ENCODE measurements around the gene HEMK1.

Gene HEMK1

DNA sequence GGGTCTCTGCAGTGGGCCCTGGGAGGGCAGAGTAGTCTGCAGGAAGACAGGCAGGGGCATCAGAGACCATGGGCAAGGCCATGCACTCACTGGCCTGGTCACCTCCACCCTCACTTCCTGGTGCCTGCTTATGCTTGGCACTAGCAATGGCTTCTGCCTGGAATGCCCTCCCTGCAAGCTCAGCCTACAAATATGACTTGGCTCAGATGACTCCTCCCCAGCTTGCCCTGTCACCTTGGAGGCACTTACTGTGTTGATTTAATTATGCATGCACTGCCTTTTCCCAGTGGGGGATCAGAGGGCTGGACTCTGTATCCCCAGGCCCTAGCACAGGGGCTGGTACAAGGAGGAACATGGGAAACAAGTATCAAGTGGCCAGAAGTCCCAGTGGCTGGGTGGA, 9.6 kb upstream of the HEMK1 start:
- H3K4me3 ChIP-seq (ENCODE audit: low read depth, low read length) = no peak overlapping the region

DNA sequence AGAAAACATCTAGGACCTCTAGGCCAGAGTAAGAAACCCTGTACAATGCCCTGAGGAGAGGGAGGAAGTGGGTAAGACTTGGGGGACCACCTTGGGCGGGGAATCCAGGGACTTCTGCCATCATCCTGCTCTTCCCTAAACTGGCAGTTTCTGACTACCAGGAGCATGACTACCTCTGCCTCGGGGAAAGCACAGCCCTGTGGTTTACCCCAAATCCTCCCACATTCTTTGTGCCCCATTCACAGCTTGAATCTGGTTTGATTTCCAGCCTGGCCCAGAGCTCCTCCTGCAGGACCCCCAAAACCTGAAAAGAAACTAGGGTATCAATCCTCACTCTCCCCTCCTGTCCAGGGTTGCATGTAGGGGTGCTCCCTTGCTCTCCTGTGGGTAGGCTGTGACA, 6.5 kb upstream of the HEMK1 start:
- H3K4me3 ChIP-seq (ENCODE audit: low read depth, low read length) = no peak overlapping the region
- TF ChIP-seq, protein P1, sequence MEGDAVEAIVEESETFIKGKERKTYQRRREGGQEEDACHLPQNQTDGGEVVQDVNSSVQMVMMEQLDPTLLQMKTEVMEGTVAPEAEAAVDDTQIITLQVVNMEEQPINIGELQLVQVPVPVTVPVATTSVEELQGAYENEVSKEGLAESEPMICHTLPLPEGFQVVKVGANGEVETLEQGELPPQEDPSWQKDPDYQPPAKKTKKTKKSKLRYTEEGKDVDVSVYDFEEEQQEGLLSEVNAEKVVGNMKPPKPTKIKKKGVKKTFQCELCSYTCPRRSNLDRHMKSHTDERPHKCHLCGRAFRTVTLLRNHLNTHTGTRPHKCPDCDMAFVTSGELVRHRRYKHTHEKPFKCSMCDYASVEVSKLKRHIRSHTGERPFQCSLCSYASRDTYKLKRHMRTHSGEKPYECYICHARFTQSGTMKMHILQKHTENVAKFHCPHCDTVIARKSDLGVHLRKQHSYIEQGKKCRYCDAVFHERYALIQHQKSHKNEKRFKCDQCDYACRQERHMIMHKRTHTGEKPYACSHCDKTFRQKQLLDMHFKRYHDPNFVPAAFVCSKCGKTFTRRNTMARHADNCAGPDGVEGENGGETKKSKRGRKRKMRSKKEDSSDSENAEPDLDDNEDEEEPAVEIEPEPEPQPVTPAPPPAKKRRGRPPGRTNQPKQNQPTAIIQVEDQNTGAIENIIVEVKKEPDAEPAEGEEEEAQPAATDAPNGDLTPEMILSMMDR (IDR thresholded peaks at IDR 0.05; ENCODE audit: low read depth, low read length) = no peak

More for the DNA sequence above, 9.6 kb upstream of the HEMK1 start:
- TF ChIP-seq, protein P1 (IDR thresholded peaks at IDR 0.05; ENCODE audit: low read depth, low read length) = no peak

DNA sequence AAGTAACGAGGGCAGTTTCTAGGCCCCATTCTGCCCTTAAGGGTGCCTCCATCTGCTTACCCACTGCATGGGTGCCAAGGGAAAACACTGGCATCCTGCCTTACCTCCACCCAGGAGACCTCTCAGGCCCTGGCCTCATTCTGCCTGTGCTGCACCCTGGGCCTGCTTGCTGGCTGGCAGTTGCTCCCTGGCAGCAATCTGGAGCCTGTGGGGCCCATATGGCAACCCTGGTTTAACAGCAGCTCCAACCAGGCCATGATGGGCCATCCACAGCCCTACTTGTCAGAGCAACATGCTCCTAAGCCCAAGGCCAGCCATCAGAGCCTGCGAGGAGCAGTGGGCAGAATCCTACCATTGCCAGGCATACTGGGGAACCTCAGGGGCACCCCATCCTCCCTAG, 5.5 kb upstream of the HEMK1 start:
- no peak overlapping the region for H3K4me3 ChIP-seq (ENCODE audit: low read depth, low read length)
- TF ChIP-seq, protein P1 (IDR thresholded peaks at IDR 0.05; ENCODE audit: low read depth, low read length) = no peak

DNA sequence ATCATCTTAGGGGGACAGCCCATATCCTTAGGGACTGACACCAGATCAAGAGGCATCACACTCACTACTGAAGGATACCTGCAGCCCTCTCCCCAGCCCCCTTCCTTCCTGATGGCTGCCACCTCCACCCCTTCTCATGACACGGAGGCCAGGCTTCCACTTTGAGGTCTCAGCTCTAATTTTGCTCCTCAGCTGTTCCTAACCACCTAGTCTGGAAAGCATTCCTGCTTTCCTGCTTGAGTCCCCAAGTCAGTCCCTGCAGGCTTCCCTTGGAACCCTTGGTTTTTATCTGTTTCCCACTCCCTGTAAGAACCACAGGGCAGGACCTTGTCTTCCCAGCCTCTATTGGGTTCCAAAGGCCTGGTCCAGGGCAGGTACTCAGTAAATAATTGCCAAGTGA, 5.0 kb upstream of the HEMK1 start:
- TF ChIP-seq, protein P1 (IDR thresholded peaks at IDR 0.05; ENCODE audit: low read depth, low read length) = no peak
- no peak overlapping the region for H3K4me3 ChIP-seq (ENCODE audit: low read depth, low read length)

DNA sequence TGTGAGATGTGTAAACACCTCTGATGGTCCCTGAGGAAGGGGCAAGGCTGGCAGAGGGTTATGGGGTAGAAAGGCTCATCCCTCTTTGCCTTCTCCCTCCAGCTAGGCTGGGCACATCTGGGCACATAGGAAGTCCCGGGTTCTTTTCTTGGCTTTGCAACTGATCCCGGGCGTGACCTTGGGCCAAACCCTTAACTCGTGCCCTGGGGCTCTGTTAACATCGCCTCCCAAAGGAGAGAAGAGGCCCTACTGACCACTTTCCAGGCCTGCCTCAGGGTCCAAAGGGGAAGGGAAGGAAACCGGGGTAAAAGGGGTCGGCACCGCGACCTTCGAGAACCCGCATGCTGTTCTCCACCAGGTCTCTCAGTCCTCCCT, 2.3 kb upstream of the HEMK1 start:
- H3K4me3 ChIP-seq (ENCODE audit: low read depth, low read length) = peak overlapping the region; percentile 66
- TF ChIP-seq, protein P1 (IDR thresholded peaks at IDR 0.05; ENCODE audit: low read depth, low read length) = no peak

DNA sequence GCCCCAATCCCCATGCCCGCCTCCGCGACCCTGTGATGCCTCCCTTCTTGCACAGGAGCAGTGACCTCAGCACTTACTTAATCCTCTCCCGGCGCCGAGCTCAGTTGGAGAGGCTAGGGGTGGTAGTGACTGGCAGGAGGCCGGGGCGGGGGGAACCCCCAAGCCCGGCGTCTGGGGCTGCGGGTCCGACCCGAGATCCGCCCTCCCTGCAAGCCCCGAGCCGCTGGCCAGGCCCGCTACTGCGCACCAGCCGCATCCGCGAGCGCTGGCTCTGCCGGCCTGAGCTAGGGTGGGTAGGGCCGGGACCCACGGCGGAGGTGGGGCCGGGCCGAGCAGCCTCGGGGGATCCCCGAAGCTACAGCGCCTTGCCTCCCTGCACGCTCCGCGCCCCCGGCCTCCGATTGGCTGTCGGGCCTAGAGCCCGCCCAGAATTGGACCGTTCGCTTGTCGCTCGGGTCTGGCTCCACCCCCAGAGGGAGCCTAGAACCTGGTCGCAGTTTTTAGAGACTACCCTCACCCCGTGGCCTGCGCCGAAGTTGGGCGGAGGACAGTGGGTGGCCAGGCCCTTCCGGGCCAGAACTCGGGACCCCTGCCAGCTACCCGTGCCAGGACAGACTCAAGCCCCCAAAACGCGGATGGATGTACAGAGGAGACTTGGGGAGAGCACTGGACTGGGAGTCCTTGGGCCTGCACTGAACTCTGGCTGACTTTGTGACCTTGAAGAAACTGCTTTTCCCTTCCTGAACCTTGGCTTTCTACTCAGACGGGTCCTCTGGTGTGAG, 1.7 kb upstream of the HEMK1 start, which contains the start of gene C3orf18:
TSS of gene C3orf18 (minus strand) at position 362 of the 782 bp plus-strand sequence. CDS start 2,048 bp downstream, outside the sequence.
- H3K4me3 ChIP-seq (ENCODE audit: low read depth, low read length) = peak within 1 kb of the TSS; percentile 98
- TF ChIP-seq, protein P1 (IDR thresholded peaks at IDR 0.05; ENCODE audit: low read depth, low read length) = no peak

DNA sequence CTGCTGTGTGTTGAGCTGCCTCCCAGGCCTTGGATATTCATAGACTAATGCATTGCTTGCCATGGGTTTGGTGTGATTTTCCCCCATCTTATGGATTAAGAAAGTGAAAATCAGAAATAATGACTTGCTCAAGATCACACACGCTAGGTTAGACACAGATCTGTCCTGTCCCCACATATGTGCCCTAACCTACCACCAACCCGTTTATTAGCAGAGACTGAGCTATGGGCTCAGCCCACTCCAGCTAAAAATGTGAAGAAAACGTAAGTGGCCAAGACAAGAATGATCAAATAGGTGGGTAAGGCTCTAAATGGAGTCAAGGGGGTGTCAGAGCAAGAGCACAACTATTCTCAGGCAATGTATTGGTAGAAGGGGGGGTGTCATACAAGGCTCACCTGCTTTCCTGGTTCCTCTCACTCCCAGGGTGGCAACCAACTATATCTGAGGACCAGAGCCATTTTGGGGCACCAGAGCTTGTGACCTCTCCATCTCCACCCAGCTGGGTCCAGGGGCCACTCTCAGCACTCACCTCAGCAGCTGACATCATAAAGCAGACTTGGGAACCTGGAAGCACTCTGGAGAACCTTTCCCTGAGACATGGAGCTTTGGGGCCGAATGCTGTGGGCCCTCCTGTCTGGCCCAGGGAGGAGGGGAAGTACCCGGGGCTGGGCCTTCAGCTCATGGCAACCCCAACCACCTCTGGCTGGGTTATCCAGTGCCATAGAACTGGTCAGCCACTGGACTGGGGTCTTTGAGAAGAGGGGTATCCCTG, 1.4 kb downstream of the HEMK1 start:
- H3K4me3 ChIP-seq (ENCODE audit: low read depth, low read length) = peak overlapping the region; percentile 98
- TF ChIP-seq, protein P1 (IDR thresholded peaks at IDR 0.05; ENCODE audit: low read depth, low read length) = no peak

All from WI38 (cell line).